Left renal cortex interstitium (tissue), 4 donors: ENCODE results near the gene NKD2. TPM values are rescaled to one million over a fixed set of nuclear protein-coding genes. Genes with fewer than 3 reads are reported as not detected.

Experiments used
- DNase-seq, 4 donors: peaks; one replicate each; pipeline ENCODE4 v3.0.0-alpha.2; 2013; ENCODE audit warnings: low read depth in 4 of 4, low spot score in 2 of 4, missing footprints in 1 of 4
- polyA plus RNA-seq, 4 donors: library from polyadenylated mRNA; unstranded; fragments of 120-200 nt; gene quantifications; one replicate each; pipeline ENCODE4 v1.2.1, GENCODE V29; 2013; ENCODE audit not compliant: insufficient read length in 4 of 4

NKD2 gene
- polyA plus RNA-seq, 4 donors, result 18.1 to 29.4 (median 22.7) TPM

DNA sequence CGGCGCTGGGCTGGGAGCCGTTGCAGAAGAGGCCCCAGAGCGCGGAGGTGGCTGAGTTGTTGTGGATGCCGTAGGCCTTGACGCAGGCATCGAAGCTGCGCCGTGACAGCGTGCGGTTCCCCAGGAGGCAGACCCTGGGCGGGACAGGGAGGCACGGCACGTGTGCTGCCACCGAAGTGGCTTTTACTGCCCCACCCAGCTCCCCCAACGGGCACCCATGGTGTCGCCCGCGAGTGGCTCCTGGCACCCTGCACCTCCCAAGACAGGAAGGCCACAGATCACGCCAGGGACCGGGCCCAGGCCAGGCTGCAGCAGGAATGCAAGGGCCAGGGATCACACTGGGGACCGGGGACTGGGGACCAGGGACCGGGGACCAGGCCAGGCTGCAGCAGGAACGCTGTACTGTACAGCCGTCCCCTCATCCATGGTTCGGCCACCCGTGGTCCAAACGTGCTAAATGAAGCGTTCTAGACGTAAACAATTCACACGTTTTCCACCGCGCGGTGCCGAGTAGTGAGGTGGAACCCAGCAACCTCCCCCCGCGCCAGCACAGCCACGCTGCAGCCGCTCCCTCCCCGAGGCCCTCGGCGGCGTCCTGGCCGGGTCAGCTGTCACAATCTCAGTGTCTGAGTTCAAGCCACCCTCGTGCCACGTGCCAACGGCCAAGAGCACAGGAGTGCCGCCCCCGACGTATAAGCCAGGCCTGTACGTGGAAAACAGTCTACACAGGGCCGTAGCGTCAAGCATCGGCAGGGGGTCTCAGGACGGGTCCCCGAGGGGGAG, 75.4 kb downstream of the NKD2 start:
- no peak for DNase-seq

DNA sequence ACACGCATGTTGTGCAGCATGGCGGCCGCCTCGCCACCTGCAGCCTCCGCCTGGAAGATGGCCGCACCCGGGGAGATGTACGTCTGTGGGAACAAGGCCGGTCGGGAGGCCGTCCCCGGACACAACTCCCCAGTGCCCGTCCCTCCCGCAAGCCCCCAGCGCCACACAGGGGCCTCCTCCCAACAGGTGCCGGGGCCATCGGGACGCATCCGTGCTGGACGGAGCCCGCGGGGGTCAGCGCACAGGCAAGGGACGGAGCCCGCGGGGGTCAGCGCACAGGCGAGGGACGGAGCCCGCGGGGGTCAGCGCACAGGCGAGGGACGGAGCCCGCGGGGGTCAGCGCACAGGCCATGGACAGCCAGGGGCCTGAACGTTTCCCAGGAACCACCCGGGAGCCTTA, 76.8 kb downstream of the NKD2 start:
- DNase-seq, result no peak

DNA sequence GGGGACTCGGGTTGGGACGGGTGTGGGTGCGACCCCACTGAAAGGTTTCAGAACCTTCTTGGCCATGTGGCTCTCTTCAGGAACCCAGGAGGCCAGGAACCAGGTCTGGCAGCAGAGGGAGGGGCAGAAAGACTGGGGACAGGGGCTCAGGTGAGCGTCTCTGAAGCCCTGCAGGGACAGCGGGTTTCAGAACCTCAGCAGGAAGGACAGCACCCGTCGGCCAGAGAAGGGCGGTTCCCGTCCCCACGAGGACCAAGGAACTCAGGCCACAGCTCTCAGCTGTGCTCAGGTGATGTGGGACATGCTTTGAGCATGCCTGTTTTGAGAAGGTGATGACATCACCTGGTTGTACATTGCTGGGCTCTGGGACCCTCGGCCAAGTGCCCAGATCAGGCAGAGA, 77.5 kb downstream of the NKD2 start:
- DNase-seq, result no peak

- no peak for DNase-seq
Measured at GRCh38 chr5:1086871-1087270, 78.3 kb downstream of the NKD2 start.

GRCh38 chr5:1087428-1087827, 78.8 kb downstream of the NKD2 start:
- DNase-seq, result no peak

GRCh38 chr5:1088031-1088430, 79.4 kb downstream of the NKD2 start:
- DNase-seq, result no peak

Other genes with a start within 250 kb of the NKD2 start
- 10 to 100 TPM in 1 of 4 donors, 1 to 10 TPM in 3; 2.1 to 10.3 (median 4.6) TPM for gene ZDHHC11B, start 224.1 kb upstream of the NKD2 start, polyA plus RNA-seq
- 10 to 100 TPM in 2 of 4 donors, 1 to 10 TPM in 2; 3.7 to 11.1 (median 7.5) TPM for gene ZDHHC11, start 157.8 kb upstream of the NKD2 start, polyA plus RNA-seq
- 10 to 100 TPM; 35.4 to 46.6 (median 40.9) TPM for gene BRD9, start 116.0 kb upstream of the NKD2 start, polyA plus RNA-seq
- 10 to 100 TPM; 11.5 to 14.2 (median 13.3) TPM for gene TRIP13, start 115.9 kb upstream of the NKD2 start, polyA plus RNA-seq
- gene SLC12A7, start 103.3 kb downstream of the NKD2 start, polyA plus RNA-seq, result 10 to 100 TPM; 28.8 to 48.2 (median 41.8) TPM
- gene SLC6A19, start 192.8 kb downstream of the NKD2 start, polyA plus RNA-seq, result 10 to 100 TPM; 35.4 to 76.4 (median 59.7) TPM
- gene SLC6A18, start 216.6 kb downstream of the NKD2 start, polyA plus RNA-seq, result 1 to 10 TPM in 3 of 4 donors, under 1 TPM in 1; 0.29 to 5.4 (median 1.3) TPM